Hematopoietic multipotent progenitor cell (in vitro differentiated cells): Measurements from ENCODE around the gene PDE11A. TPM values are rescaled to one million over a fixed set of nuclear protein-coding genes. Genes with fewer than 3 reads are reported as not detected.

Source experiments
- DNase-seq, 3 donors: peaks; one replicate each; pipeline ENCODE4 v3.0.0-alpha.2; 2011 to 2015; ENCODE audit warnings: low read depth in 2 of 3, low spot score in 2 of 3
- total RNA-seq: library from RNA; depleted of rRNA; stranded (reverse); fragments of >200 nt; gene quantifications from one replicate; pipeline ENCODE4 v1.2.3, GENCODE V29; 2012

Gene PDE11A
- total RNA-seq, 1 donor = under 0.01 TPM

DNA sequence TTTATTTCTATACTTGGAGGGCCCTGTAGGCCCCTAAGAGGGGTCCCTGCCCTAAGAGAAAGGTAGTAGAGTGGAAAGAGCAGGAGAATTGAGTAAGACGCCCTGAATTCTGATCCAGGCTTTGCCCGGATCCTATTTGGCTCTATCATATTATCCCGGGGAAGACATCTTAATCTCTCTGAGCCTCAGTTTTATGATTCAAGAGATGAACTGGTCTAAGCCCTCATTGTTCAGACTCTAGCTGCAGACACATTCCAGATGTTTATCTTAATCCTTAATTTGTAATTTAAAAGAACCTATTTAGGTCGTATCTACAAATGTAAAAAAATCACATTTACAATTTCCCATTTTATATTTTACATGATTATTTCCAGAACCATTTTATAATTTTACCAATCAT lies 459.9 kb downstream of the PDE11A start:
- DNase-seq = no peak

GRCh38 chr2:177611310-177611886 lies 461.2 kb downstream of the PDE11A start:
- DNase-seq = no peak

DNA sequence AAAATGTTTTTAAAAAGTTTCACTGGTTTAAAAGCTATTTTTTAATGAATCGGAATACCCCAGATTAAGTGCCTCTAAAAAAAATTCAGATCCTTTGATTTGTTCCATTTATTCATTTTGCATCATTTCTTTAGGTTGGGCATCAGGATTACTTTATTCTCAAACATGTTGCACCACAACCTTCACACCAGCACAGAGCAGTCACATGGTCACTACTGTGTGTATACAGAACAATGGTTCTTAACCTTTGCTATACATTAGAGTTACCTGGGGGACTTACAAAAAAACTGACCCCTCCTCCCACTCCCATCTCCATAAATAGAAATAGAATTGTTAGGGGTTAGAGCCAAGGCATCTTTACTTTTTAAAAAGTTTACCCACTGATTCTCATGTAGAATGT lies 461.8 kb downstream of the PDE11A start:
- no peak for DNase-seq

GRCh38 chr2:177606636-177607035 lies 465.9 kb downstream of the PDE11A start:
- DNase-seq = no peak

- peak in 2 of 3 donors; percentile 14 to 37 for DNase-seq
These were observed 468.1 kb downstream of the PDE11A start for GRCh38 chr2:177604271-177605065.

GRCh38 chr2:177603768-177604167 lies 468.8 kb downstream of the PDE11A start:
- no peak for DNase-seq

DNA sequence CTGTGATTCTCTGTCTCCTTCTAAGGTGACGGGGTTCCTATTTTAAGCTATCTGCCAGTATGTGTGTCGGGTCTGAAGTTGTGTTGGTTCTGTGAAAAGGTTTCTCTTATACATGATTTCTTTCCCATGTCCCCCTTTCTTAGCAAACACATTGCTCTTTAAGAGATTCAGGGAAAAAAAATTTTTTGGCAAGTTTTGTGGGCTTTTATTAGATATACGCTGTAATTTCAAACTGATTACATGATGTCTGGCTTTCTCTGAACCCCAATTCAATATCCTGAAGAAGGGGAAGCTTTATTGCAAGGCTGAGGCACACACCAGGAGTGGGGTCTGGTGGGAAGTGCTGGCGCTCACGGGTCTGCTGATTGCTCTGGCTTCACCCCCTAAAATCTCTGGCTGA lies 469.4 kb downstream of the PDE11A start:
- no peak for DNase-seq

- no peak for DNase-seq
These were observed 469.9 kb downstream of the PDE11A start for GRCh38 chr2:177602611-177603164.

DNA sequence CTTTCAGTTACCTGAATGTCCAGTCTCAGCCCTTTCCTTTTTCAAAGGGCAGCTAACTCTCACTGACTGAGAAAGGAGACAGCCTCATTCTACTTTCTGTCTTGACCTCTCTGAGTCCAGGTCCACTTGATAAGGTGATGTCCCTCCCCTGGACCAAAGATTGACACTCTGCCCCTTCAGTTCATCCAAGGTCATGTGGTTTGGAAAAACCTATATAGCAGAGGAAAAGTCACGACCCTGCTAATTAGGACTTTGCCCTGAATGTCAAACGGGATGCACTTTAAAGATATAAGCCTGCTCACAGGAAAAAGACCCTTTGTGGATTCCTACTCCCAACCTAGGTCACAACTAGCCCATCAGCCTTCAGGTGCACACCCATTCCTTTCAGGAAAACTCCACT lies 471.7 kb downstream of the PDE11A start:
- DNase-seq = no peak

GRCh38 chr2:177599956-177600355 lies 472.6 kb downstream of the PDE11A start:
- no peak for DNase-seq

GRCh38 chr2:177599139-177599688 lies 473.4 kb downstream of the PDE11A start:
- no peak for DNase-seq

GRCh38 chr2:177598326-177599138 lies 474.0 kb downstream of the PDE11A start:
- DNase-seq = no peak

- no peak for DNase-seq
These were observed 474.8 kb downstream of the PDE11A start for GRCh38 chr2:177597759-177598158.

DNA sequence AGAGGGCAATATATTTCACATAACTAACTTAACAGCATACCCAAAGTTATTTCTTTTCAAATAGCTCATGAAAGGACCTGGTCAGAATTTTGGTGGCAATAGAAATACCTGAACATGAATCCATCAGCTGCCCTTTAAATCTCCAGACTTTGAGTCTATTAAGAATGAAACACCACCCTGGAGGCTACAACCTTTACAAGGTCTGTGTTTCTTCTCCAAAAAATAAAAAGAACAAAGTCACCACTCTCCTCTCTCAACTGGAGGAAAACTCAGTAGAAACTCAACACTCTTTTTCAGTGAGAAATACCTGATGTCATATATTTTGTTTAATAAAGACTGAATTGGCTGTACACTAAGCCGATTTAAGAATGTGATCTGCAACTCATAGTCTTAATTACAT lies 475.7 kb downstream of the PDE11A start:
- DNase-seq = no peak

- DNase-seq = no peak
These were observed 477.3 kb downstream of the PDE11A start for GRCh38 chr2:177595126-177595845.

GRCh38 chr2:177593402-177593801 lies 479.2 kb downstream of the PDE11A start:
- no peak for DNase-seq

DNA sequence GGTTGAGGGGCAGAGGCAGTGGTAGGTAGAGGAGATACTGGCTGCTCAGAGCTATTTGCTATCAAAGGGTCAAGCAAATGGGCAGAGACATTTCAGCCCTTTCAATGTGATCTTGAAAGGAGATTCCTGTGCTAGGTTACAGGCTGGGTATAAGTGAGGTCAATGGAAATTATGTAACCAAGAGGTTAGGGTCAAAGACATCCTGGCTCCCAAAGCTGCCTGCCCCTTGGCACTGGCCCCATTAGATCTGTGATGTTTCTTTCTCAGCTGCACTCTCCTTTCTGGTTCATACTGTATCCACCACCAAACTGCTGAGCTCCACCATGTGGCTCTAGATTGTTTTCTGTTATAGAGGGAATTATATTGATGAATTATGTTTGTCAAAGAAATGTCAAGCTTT lies 479.6 kb downstream of the PDE11A start:
- DNase-seq = no peak

GRCh38 chr2:177592397-177592796 lies 480.2 kb downstream of the PDE11A start:
- DNase-seq = no peak

DNA sequence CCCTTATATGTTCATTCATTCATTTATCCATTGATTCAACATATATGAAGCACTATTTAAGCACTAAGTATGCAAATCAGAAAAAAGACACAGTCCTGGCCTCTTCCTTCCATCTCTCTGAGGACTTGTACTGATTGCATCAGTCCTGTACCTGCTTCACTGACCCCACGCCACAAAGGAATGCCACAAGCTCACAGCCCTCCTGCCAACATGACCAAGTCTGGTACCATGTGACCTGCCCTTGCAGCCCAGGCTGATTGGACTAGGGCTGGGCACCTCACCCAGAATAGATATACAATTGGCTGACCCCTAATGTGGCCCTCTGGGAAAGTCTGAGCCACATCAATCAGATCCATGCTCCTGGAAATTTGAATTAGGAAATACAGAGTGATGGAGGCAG lies 483.4 kb downstream of the PDE11A start:
- DNase-seq = no peak

DNA sequence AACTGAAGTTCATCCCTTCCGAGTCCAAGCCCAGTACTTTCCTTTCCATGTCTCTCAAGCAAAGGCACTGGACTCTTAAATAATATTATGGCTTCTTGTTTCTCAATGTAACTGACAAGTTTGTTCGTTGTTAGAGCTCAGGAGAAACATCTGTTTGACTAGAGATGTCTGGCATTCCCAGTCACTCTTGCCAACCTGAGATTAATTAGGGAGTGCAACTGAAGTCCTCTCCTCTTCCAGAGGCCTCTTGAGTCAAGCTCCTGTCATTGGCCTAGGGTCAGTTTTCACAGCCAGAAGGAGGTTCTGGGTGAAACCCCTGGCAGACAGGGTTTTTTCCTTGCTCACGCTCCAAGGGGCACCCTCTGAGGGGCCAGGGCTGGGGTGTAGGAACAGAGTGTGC lies 483.9 kb downstream of the PDE11A start:
- no peak for DNase-seq
